Measurements from ENCODE around the gene ARMC7.
"Not testable (repeated sequence)": the region's sequence is repeated elsewhere in the genome, so short reads cannot be mapped to it uniquely, and the experiment has no call there.

The ARMC7 gene

GRCh38 chr17:75103601-75104554 is 5.9 kb upstream of the ARMC7 start:
- DNase-seq = no peak

- peak; percentile 34 for DNase-seq
Measured at GRCh38 chr17:75105126-75106080, 4.4 kb upstream of the ARMC7 start.

- no peak for DNase-seq
Measured at GRCh38 chr17:75108193-75108592, 1.6 kb upstream of the ARMC7 start.

GRCh38 chr17:75109046-75109406 is 743 bp upstream of the ARMC7 start:
- no peak for DNase-seq

GRCh38 chr17:75110234-75110937 is 617 bp downstream of the ARMC7 start:
- DNase-seq = no peak

- no peak for DNase-seq
Measured at GRCh38 chr17:75111777-75112335, 2.1 kb downstream of the ARMC7 start.

- DNase-seq = peak; percentile 74
Measured at GRCh38 chr17:75113798-75114551, 4.2 kb downstream of the ARMC7 start.

- DNase-seq = no peak
Measured at GRCh38 chr17:75114552-75115314, 5.0 kb downstream of the ARMC7 start.

GRCh38 chr17:75115555-75115954 is 5.8 kb downstream of the ARMC7 start:
- no peak for DNase-seq

GRCh38 chr17:75116737-75117136 is 7.0 kb downstream of the ARMC7 start:
- no peak for DNase-seq

GRCh38 chr17:75118307-75118706 is 8.5 kb downstream of the ARMC7 start:
- DNase-seq = no peak

- DNase-seq = no peak
Measured at GRCh38 chr17:75124041-75124818, 14.5 kb downstream of the ARMC7 start.

GRCh38 chr17:75124819-75125162 is 15.0 kb downstream of the ARMC7 start:
- no peak for DNase-seq

- DNase-seq = no peak
Measured at GRCh38 chr17:75125984-75126383, 16.2 kb downstream of the ARMC7 start.

GRCh38 chr17:75126954-75127353 is 17.2 kb downstream of the ARMC7 start:
- no peak for DNase-seq

- not testable (repeated sequence) for DNase-seq
Measured at GRCh38 chr17:75127936-75128335, 18.2 kb downstream of the ARMC7 start.

GRCh38 chr17:75128694-75129505 is 19.1 kb downstream of the ARMC7 start:
- no peak for DNase-seq

- DNase-seq = no peak
Measured at GRCh38 chr17:75129576-75129975, 19.8 kb downstream of the ARMC7 start.

GRCh38 chr17:75130059-75130631 is 20.4 kb downstream of the ARMC7 start:
- DNase-seq = no peak

Data from NCI-H526 treated with DMSO at 0.1 percent for 48 hours (cell line).